Lower leg skin (tissue), 4 donors: Measurements from ENCODE around the gene ERRFI1. TPM values are rescaled to one million over a fixed set of nuclear protein-coding genes. Genes with fewer than 3 reads are reported as not detected.

Experiments used
- DNase-seq, 2 donors: peaks; one replicate each; pipeline ENCODE4 v3.0.0-alpha.2; 2019; ENCODE audit warnings: low spot score in 2 of 2
- H3K4me3 ChIP-seq: fragments of 200-600 bp; sonication (generic); 2 replicates; pipeline ENCODE4 v1.5.1; 2017; ENCODE audit warnings: mild to moderate bottlenecking, low read depth; ENCODE audit not compliant: poor library complexity, severe bottlenecking
- CTCF ChIP-seq, 3 donors: fragments of 450-650 bp; IDR thresholded peaks; one replicate each; pipeline ENCODE4 v1.5.1; 2016; ENCODE audit warnings: antibody characterized with exemption in 3 of 3, mild to moderate bottlenecking in 3 of 3, moderate library complexity in 2 of 3
- POLR2A ChIP-seq, 2 donors: fragments of 450-650 bp; IDR thresholded peaks; one replicate each; pipeline ENCODE4 v1.6.1; 2016 to 2017; ENCODE audit warnings: antibody characterized with exemption in 2 of 2, mild to moderate bottlenecking in 1 of 2, moderate library complexity in 1 of 2
- WGBS, 2 donors: methylation state at CpG; one replicate each; pipeline ENCODE4 v1.1.5; 2018; 5-methylcytosine and 5-hydroxymethylcytosine counted together
- intact Hi-C: fragments of 100-400 bp; cut with DNase I; formaldehyde crosslinking; loops from one replicate; pipeline ENCODE4 v1.15.0; 2023; ENCODE audit warnings: low total_unique reads
- total RNA-seq, 4 donors: library from RNA; depleted of rRNA; stranded (reverse); fragments of >200 nt; gene quantifications; one replicate each; pipeline ENCODE4 v1.1.0, GENCODE V29; 2016

The ERRFI1 gene
- total RNA-seq, 4 donors from 2014 or later: 93.6 to 566 (median 163) TPM

GRCh38 chr1:8039071-8039470 is 13.0 kb upstream of the ERRFI1 start:
- no peak for DNase-seq
- H3K4me3 ChIP-seq: no peak overlapping the region
- 78 to 83% methylated on average over 2 of the region's 2 CpGs for WGBS, 2 donors
- TF ChIP-seq CTCF (IDR thresholded peaks at IDR 0.05): no peak
- no peak for TF ChIP-seq POLR2A (IDR thresholded peaks at IDR 0.05)
- intact Hi-C loops: no loop called here

GRCh38 chr1:8035289-8035688 is 9.2 kb upstream of the ERRFI1 start:
- intact Hi-C loops: no loop called here
- H3K4me3 ChIP-seq: no peak overlapping the region
- WGBS, 2 donors: 89 to 94% methylated on average over 4 of the region's 4 CpGs
- no peak for DNase-seq
- TF ChIP-seq POLR2A (IDR thresholded peaks at IDR 0.05): no peak
- no peak for TF ChIP-seq CTCF (IDR thresholded peaks at IDR 0.05)

GRCh38 chr1:8033322-8033721 is 7.2 kb upstream of the ERRFI1 start:
- H3K4me3 ChIP-seq: no peak overlapping the region
- DNase-seq: no peak
- intact Hi-C loops: loop anchor here (5.0 kb wide), 1 partner anchor 279 kb away; no protein-coding TSS in a partner anchor
- 85 to 87% methylated on average over 6 of the region's 6 CpGs for WGBS, 2 donors
- TF ChIP-seq CTCF (IDR thresholded peaks at IDR 0.05) (no peak), POLR2A (IDR thresholded peaks at IDR 0.05) (no peak)

- H3K4me3 ChIP-seq: no peak overlapping the region
- 91 to 95% methylated on average over 3 of the region's 3 CpGs for WGBS, 2 donors
- intact Hi-C loops: loop anchor here (5.0 kb wide), 1 partner anchor 280 kb away; no protein-coding TSS in a partner anchor
- DNase-seq: no peak
- TF ChIP-seq CTCF (IDR thresholded peaks at IDR 0.05) (no peak), POLR2A (IDR thresholded peaks at IDR 0.05) (no peak)
Observed at GRCh38 chr1:8032366-8032910, 6.3 kb upstream of the ERRFI1 start.

- TF ChIP-seq POLR2A (IDR thresholded peaks at IDR 0.05) (no peak), CTCF (IDR thresholded peaks at IDR 0.05) (peak in 1 of 3 donors; percentile 47)
- no peak overlapping the region for H3K4me3 ChIP-seq
- whole genome bisulfite sequencing, 2 donors: 73 to 77% methylated on average over 9 of the region's 9 CpGs
- DNase-seq: no peak
- intact Hi-C loops: loop anchor here (5.0 kb wide), 1 partner anchor 281 kb away; no protein-coding TSS in a partner anchor
Observed at GRCh38 chr1:8031176-8031785, 5.2 kb upstream of the ERRFI1 start.

- 24% methylated on average over 1 of the region's 1 CpG for WGBS, 2 donors
- no peak for TF ChIP-seq CTCF (IDR thresholded peaks at IDR 0.05)
- TF ChIP-seq POLR2A (IDR thresholded peaks at IDR 0.05): no peak
- DNase-seq: no peak
- intact Hi-C loops: no loop called here
- no peak overlapping the region for H3K4me3 ChIP-seq
Observed at GRCh38 chr1:8028571-8028910, 2.4 kb upstream of the ERRFI1 start.
